ENCODE results near the gene SFXN5. TPM values are rescaled to one million over a fixed set of nuclear protein-coding genes. Genes with fewer than 3 reads are reported as not detected.

SFXN5 gene
- total RNA-seq, 1 donor from 2014 or later, result 7.6 TPM

GRCh38 chr2:73088211-73088610, 16.7 kb upstream of the SFXN5 start:
- no peaks in the 10 kb centered on the region for H3K27me3 ChIP-seq (ENCODE audit: control insufficient read depth, insufficient read depth, low read length)
- H3K36me3 ChIP-seq (ENCODE audit: control insufficient read depth, insufficient read depth, low read length), result peaks cover 6% of the 10 kb centered on the region
- no peak overlapping the region for H3K4me3 ChIP-seq (ENCODE audit: low read depth, low read length)
- no peak for TF ChIP-seq CTCF (IDR thresholded peaks at IDR 0.05; ENCODE audit: insufficient read depth, low read length, poor library complexity, severe bottlenecking)
- no peak for DNase-seq (ENCODE audit: low read depth)

GRCh38 chr2:73087311-73087710, 15.8 kb upstream of the SFXN5 start:
- TF ChIP-seq CTCF (IDR thresholded peaks at IDR 0.05; ENCODE audit: insufficient read depth, low read length, poor library complexity, severe bottlenecking), result no peak
- H3K27me3 ChIP-seq (ENCODE audit: control insufficient read depth, insufficient read depth, low read length), result no peaks in the 10 kb centered on the region
- H3K36me3 ChIP-seq (ENCODE audit: control insufficient read depth, insufficient read depth, low read length), result peaks cover 6% of the 10 kb centered on the region
- no peak for DNase-seq (ENCODE audit: low read depth)
- H3K4me3 ChIP-seq (ENCODE audit: low read depth, low read length), result no peak overlapping the region

GRCh38 chr2:73085691-73086090, 14.2 kb upstream of the SFXN5 start:
- DNase-seq (ENCODE audit: low read depth), result no peak
- peaks cover 6% of the 10 kb centered on the region for H3K36me3 ChIP-seq (ENCODE audit: control insufficient read depth, insufficient read depth, low read length)
- H3K4me3 ChIP-seq (ENCODE audit: low read depth, low read length), result no peak overlapping the region

DNA sequence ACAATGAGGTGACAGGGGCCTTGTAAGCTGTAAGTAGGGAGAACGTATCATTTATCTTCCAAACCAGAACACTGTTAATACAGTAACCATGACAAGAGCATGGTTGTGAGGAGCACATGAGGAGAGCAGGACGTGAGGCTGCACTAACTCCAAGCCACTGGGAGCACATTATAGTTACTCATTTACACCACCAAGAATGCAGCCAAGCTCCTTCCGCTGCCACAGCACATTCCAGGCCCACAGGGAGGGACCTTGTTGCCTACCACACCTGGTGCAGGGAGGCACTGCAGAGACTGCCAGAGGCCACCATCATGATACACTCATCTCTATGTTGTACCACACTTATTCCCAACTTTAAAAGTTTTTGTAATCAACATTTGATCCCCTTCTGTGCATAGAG, 13.5 kb upstream of the SFXN5 start:
- Histone ChIP-seq H3K4me3 (ENCODE audit: low read depth, low read length) (no peak overlapping the region), H3K36me3 (ENCODE audit: control insufficient read depth, insufficient read depth, low read length) (peaks cover 6% of the 10 kb centered on the region), H3K27me3 (ENCODE audit: control insufficient read depth, insufficient read depth, low read length) (no peaks in the 10 kb centered on the region)
- no peak for DNase-seq (ENCODE audit: low read depth)
- TF ChIP-seq CTCF (IDR thresholded peaks at IDR 0.05; ENCODE audit: insufficient read depth, low read length, poor library complexity, severe bottlenecking), result no peak

More at GRCh38 chr2:73085691-73086090, 14.2 kb upstream of the SFXN5 start:
- TF ChIP-seq CTCF (IDR thresholded peaks at IDR 0.05; ENCODE audit: insufficient read depth, low read length, poor library complexity, severe bottlenecking), result peak; percentile 91
- no peaks in the 10 kb centered on the region for H3K27me3 ChIP-seq (ENCODE audit: control insufficient read depth, insufficient read depth, low read length)

GRCh38 chr2:73083886-73084800, 12.6 kb upstream of the SFXN5 start:
- no peak for TF ChIP-seq CTCF (IDR thresholded peaks at IDR 0.05; ENCODE audit: insufficient read depth, low read length, poor library complexity, severe bottlenecking)
- H3K27me3 ChIP-seq (ENCODE audit: control insufficient read depth, insufficient read depth, low read length), result no peaks in the 10 kb centered on the region
- no peak overlapping the region for H3K4me3 ChIP-seq (ENCODE audit: low read depth, low read length)
- DNase-seq (ENCODE audit: low read depth), result no peak
- peaks cover 6% of the 10 kb centered on the region for H3K36me3 ChIP-seq (ENCODE audit: control insufficient read depth, insufficient read depth, low read length)
